Colonic mucosa (tissue), 4 donors: ENCODE results near the gene NALCN. TPM values are rescaled to one million over a fixed set of nuclear protein-coding genes. Genes with fewer than 3 reads are reported as not detected.

Experiments
- DNase-seq: peaks from one replicate; pipeline ENCODE4 v3.0.0-alpha.2; 2020
- H3K27ac ChIP-seq: fragments of 200-600 bp; one replicate; pipeline ENCODE4 v1.8.0; 2021
- H3K27me3 ChIP-seq: fragments of 200-600 bp; one replicate; pipeline ENCODE4 v1.8.0; 2021
- H3K36me3 ChIP-seq: fragments of 200-600 bp; one replicate; pipeline ENCODE4 v1.8.0; 2021
- H3K4me1 ChIP-seq: fragments of 200-600 bp; one replicate; pipeline ENCODE4 v1.8.0; 2021; ENCODE audit warnings: mild to moderate bottlenecking
- H3K4me3 ChIP-seq: fragments of 200-600 bp; one replicate; pipeline ENCODE4 v1.8.0; 2021
- H3K9ac ChIP-seq, 2 donors: one replicate each; pipeline ENCODE4 v1.7.0; 2013; ENCODE audit warnings: control low read depth in 2 of 2, low read depth in 2 of 2, low read length in 2 of 2
- H3K9me3 ChIP-seq: fragments of 200-600 bp; one replicate; pipeline ENCODE4 v1.8.0; 2021
- CTCF ChIP-seq: fragments of 200-600 bp; IDR thresholded peaks from one replicate; pipeline ENCODE4 v1.8.0; 2022; ENCODE audit warnings: antibody characterized with exemption, mild to moderate bottlenecking
- intact Hi-C: fragments of 100-400 bp; cut with DNase I; formaldehyde crosslinking; loops from one replicate; pipeline ENCODE4 v1.14.1; 2022
- total RNA-seq, 2 donors: library from RNA; stranded (reverse); fragmentation: NEBNext Ultra II Directional in 1 of 2; extraction: Animal tissue kit (Norgen Biotek cat#: 25700) in 1 of 2; gene quantifications; one replicate each; pipeline ENCODE4 v1.2.1, GENCODE V29; 2021
- donor health status: healthy.
- donor health status: DM: no; HTN: no; CAD: no.
- donor health status: DM: no; HTN: no; CAD: no.

NALCN gene
- total RNA-seq, 2 donors from 2014 or later: 0.22 to 0.27 TPM

- no peak for TF ChIP-seq CTCF
- no peaks in the 10 kb centered on the region for H3K9me3 ChIP-seq
- intact Hi-C loops: no loop called here
- DNase-seq: no peak
- H3K9ac ChIP-seq: no peak overlapping the region
- no peak overlapping the region for H3K27ac ChIP-seq
- no peaks in the 10 kb centered on the region for H3K27me3 ChIP-seq
- no peaks in the 10 kb centered on the region for H3K36me3 ChIP-seq
- no peak overlapping the region for H3K4me3 ChIP-seq
- no peaks in the 10 kb centered on the region for H3K4me1 ChIP-seq
These were observed 277.2 kb downstream of the NALCN start for GRCh38 chr13:101139081-101139480.

GRCh38 chr13:101127741-101128353 is 288.5 kb downstream of the NALCN start:
- no peak overlapping the region for H3K9ac ChIP-seq
- no peaks in the 10 kb centered on the region for H3K36me3 ChIP-seq
- no peak overlapping the region for H3K4me3 ChIP-seq
- TF ChIP-seq CTCF: peak; percentile 63
- H3K27me3 ChIP-seq: no peaks in the 10 kb centered on the region
- H3K27ac ChIP-seq: no peak overlapping the region
- no peak for DNase-seq
- intact Hi-C loops: no loop called here
- H3K4me1 ChIP-seq: no peaks in the 10 kb centered on the region
- H3K9me3 ChIP-seq: no peaks in the 10 kb centered on the region

GRCh38 chr13:101123028-101123427 is 293.3 kb downstream of the NALCN start:
- H3K27me3 ChIP-seq: no peaks in the 10 kb centered on the region
- no peak for TF ChIP-seq CTCF
- H3K9me3 ChIP-seq: no peaks in the 10 kb centered on the region
- H3K36me3 ChIP-seq: no peaks in the 10 kb centered on the region
- H3K9ac ChIP-seq: no peak overlapping the region
- intact Hi-C loops: no loop called here
- H3K4me3 ChIP-seq: no peak overlapping the region
- H3K4me1 ChIP-seq: no peaks in the 10 kb centered on the region
- DNase-seq: no peak
- no peak overlapping the region for H3K27ac ChIP-seq

GRCh38 chr13:101121608-101122007 is 294.7 kb downstream of the NALCN start:
- Histone ChIP-seq H3K4me1 (no peaks in the 10 kb centered on the region), H3K9me3 (no peaks in the 10 kb centered on the region), H3K27me3 (no peaks in the 10 kb centered on the region), H3K27ac (no peak overlapping the region), H3K36me3 (no peaks in the 10 kb centered on the region), H3K9ac (no peak overlapping the region), H3K4me3 (no peak overlapping the region)
- DNase-seq: no peak
- no peak for TF ChIP-seq CTCF
- intact Hi-C loops: no loop called here

GRCh38 chr13:101120007-101120406 is 296.3 kb downstream of the NALCN start:
- intact Hi-C loops: no loop called here
- TF ChIP-seq CTCF: no peak

More at GRCh38 chr13:101120007-101120406, 296.3 kb downstream of the NALCN start:
- H3K9ac ChIP-seq: no peak overlapping the region
- DNase-seq: no peak
- H3K36me3 ChIP-seq: no peaks in the 10 kb centered on the region
- H3K27me3 ChIP-seq: no peaks in the 10 kb centered on the region
- H3K27ac ChIP-seq: no peak overlapping the region
- H3K9me3 ChIP-seq: no peaks in the 10 kb centered on the region
- H3K4me1 ChIP-seq: no peaks in the 10 kb centered on the region
- H3K4me3 ChIP-seq: no peak overlapping the region
